Effector CD4-positive, alpha-beta T cell (primary cell): ENCODE measurements around the gene FAXC.
"Not testable (repeated sequence)": the region's sequence is repeated elsewhere in the genome, so short reads cannot be mapped to it uniquely, and the experiment has no call there.

Experiments
- DNase-seq: peaks from one replicate; pipeline ENCODE4 v3.0.0-alpha.2; 2020

Gene FAXC

DNA sequence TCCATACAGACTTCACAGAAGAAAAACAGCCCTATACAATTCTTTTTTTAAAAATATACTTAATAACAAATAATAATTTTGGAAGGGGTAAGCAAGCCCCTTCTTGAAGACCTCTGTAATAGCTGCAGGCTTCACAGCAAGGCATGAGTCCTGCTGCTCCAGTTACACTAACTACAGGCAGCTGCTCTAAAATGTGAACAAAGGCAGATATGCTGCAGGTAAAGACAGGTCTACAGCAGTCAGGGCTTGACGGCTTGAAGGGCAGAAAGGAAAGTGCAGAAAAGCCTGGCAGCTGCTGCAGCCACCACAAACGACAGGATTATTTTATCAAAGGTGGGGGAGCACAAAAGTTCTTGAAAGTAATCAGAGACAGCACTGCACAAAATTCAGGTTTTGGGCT is 11.3 kb downstream of the FAXC start:
- DNase-seq: no peak

DNA sequence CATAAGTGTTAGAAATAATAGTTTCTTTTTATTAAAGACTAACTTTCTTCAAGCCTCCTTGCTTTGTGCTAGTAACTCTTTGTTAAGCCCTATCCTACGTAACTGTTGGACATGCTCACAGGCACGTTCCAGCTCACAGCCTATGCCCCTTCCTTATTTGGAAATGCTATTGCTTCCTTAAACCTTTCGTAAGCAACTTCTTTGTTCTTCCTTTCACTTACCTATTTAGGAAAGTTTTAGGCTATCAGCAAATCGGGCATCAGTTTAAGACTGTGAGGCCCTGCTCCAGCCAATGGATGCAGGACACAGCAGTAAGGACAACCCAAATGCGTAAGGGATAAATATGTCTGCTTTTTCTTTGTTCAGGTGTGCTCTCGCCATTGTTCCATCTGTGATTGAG is 14.2 kb downstream of the FAXC start:
- not testable (repeated sequence) for DNase-seq

DNA sequence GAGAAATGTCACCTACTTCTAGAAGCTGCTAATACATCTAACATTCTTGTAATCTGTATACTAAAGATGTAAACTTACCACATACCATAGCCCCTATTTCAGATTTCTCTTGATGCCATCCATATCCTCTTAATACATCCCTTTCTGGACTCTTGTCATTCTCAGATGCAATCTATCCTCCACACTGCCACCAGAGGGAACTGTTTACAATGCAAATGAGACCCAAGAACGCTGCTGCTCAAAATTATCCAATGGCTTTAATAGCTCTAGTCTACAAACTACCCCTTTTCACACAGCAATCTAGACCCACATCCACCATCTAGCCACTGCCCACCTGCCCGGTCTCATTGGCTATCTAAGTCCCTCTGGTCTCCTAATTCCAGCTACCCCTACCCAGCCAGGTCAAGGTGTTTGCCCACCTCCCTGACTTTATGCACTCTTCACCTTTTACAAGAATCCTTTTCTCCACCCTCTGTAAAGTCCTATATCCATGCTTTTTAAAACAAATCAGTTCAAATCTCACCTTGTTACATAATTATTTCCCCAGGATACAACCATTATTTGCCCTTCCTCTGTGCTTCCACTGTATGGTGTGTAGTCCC is 14.8 kb downstream of the FAXC start:
- DNase-seq: no peak

DNA sequence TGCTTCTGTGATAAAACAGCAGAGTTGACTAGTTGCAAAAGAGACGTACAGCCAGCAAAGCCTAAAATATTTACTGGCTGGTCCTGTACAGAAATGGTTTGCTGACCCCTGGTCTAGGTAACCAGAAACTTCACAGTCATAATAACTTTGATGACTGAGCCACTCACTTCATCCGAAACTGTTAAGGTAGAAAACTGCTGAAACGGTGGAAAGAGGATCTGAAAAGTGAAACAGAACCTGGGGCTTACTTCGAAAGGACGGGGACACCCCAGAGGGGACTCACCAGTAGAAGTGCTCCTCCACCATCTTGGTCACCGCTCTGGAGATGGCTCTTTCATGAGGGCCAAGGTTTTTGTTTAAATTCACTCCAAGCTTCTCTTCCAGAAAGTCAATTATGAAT is 16.4 kb downstream of the FAXC start:
- DNase-seq: no peak

DNA sequence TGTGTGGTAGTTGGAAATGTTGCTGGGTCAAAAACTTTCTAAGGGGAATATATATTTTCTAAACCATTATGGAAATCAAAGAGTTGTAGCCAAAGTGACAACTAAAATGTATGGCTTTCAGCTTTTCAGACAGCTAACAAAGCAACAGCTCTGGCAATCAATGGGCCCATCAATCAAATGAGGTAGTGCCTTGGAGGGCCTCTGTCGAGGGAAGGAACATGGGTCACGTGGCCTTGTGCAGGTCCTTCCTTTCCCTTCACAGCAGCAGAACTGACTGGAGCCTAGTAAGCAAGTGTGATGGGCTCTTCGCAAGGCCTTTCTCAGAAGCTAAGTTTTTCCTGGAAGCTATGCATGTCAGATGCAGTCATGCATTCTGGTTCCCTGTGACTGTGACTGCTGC is 17.9 kb downstream of the FAXC start:
- no peak for DNase-seq

- DNase-seq: peak; percentile 24
Observed at GRCh38 chr6:99330159-99330558, 19.3 kb downstream of the FAXC start.

DNA sequence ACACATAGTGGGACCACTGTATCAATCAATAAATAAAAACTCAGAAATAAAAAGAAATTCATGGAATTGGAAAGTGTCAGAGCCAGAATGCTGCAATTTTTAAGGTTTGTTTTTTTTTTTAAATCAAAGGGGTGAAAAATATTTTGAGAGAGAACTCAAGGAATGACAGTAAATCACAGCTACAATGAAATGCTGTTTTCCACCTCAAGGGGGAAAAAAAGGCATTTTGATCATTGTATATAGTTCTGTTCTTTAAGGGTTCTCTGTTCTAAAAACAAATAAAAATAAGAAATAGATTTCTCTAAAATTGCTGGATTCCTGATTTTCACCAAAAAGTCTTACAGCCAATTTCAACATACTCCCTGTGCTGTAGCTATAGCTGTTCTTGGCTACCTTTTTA is 24.5 kb downstream of the FAXC start:
- DNase-seq: no peak

- DNase-seq: no peak
Observed at GRCh38 chr6:99318566-99318965, 30.9 kb downstream of the FAXC start.

GRCh38 chr6:99312354-99312753 is 37.1 kb downstream of the FAXC start:
- no peak for DNase-seq

DNA sequence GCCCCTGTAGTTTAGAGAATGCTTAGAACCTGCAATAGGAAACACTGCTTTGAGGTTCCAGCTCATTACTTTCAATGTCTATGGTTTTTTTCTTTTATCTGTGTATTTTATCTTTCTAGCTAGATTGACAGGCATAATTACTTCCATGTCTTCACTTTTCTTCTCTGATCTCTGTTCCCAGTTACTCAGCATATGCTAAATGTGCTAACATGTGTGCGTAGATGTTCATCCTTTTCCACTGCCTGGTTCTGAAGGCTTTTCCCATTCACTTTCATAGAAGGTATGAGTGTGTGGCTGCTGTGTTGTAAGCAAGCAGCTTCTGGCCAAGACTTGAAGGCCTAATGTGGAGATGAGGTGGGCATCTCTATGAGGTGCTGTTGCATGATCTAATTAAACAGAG is 38.9 kb downstream of the FAXC start:
- no peak for DNase-seq

DNA sequence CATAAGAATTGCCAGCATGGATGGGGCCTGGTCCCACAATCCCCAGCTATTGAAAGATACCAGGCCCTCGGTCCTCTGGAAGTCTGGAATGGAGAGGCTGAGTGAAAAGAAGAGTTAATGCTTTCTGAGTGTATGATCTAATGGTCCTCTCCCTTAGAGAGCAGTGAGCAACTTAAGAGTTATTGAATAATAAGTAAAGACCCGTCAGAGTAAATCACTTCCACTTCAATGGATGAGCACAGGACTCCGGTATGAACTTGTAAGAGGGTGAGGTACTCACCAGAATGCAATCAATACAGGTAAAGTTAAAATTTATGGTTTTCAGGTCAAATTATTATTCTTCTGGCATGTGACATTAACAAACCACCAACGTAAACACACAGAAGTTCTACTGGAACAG is 39.9 kb downstream of the FAXC start:
- no peak for DNase-seq

- no peak for DNase-seq
Observed at GRCh38 chr6:99308788-99309187, 40.7 kb downstream of the FAXC start.

DNA sequence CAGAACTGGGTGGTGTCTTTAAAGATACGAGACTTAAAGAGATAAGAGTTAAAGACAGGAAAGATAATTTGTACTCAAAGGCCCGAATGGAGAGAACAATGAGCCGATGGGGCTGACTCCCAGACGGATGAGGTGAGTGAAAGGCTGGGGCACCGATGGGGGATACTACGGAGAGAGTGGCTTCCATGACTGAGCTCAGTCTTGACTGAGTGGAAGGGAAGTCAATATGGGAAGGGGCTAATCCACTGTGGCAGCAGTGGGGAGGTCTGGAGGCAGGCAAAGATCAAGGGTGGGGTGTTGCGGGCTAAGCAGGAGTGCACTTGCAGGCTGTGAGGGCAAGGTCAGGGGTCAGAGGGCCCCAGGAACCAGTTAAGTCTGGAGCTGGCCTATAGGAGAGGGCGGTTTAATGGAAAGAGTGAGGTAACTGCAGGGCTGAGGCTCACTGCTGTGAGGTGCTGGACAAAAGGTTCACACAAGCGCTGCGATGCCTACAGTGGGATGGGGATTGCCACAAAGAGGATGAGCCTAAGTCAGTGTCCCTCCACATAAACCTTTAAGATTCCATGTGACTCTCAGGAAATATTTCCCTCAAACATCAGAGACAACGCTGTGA is 42.1 kb downstream of the FAXC start:
- no peak for DNase-seq

- DNase-seq: no peak
Observed at GRCh38 chr6:99306341-99306740, 43.1 kb downstream of the FAXC start.

- no peak for DNase-seq
Observed at GRCh38 chr6:99305021-99305554, 44.4 kb downstream of the FAXC start.

- no peak for DNase-seq
Observed at GRCh38 chr6:99297415-99297814, 52.1 kb downstream of the FAXC start.

- DNase-seq: no peak
Observed at GRCh38 chr6:99297006-99297405, 52.5 kb downstream of the FAXC start.

- DNase-seq: no peak
Observed at GRCh38 chr6:99296261-99296660, 53.2 kb downstream of the FAXC start.

DNA sequence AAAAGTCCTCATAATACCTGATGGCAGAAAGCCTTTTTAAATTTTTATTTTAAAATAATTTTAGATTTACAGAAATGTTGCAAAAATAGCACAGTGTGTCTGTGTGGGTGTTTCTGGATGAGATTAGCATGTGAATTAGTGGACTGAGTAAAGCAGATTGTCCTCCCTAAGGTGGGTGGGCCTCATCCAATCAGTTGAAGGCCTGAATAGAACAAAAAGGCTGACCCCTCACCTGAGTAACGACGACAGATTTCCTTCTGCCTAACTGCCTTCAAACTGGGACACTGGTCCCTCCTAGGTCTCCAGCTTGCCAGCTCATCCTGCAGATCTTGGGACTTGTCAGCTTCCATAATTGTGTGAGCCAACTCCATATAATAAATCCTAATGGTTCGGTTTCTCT is 54.2 kb downstream of the FAXC start:
- no peak for DNase-seq

- no peak for DNase-seq
Observed at GRCh38 chr6:99294786-99295185, 54.7 kb downstream of the FAXC start.

DNA sequence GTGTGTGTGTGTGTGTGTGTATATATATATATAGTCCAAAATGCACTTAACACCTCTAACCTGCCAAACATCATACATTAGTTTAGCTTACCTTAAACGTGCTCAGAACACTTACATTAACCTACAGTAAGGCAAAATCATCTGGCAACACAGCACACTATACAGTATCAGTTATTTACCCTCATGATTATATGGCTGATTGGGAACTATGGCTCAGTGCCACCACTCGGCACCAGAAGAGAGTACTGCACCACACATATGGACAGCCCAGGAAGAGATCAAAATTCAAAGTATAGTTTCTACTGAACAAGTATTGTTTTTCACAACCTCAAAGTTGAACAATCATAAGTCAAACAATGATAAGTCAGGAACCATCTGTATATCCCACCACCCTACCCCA is 59.8 kb downstream of the FAXC start:
- no peak for DNase-seq

GRCh38 chr6:99288668-99289067 is 60.8 kb downstream of the FAXC start:
- no peak for DNase-seq

DNA sequence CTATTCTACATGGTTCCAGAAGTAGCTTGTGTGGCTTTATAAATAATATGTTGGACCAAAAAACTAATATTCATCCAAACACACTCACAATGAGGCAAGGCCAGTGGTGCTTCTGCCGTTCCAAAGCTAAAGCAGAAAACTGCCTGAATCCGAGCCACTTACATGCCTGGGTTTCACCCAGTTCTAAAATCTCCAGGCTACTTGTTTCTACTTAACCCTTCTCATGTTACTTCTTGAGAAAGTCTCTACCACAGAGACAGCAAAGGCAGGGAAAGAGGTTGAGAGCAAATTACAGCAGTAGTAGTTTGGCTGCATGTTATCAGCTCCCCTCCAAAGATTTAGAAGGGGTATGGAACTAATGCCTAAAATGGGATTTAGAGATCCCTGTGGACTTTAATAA is 62.0 kb downstream of the FAXC start:
- DNase-seq: no peak

- DNase-seq: no peak
Observed at GRCh38 chr6:99285881-99286280, 63.6 kb downstream of the FAXC start.

DNA sequence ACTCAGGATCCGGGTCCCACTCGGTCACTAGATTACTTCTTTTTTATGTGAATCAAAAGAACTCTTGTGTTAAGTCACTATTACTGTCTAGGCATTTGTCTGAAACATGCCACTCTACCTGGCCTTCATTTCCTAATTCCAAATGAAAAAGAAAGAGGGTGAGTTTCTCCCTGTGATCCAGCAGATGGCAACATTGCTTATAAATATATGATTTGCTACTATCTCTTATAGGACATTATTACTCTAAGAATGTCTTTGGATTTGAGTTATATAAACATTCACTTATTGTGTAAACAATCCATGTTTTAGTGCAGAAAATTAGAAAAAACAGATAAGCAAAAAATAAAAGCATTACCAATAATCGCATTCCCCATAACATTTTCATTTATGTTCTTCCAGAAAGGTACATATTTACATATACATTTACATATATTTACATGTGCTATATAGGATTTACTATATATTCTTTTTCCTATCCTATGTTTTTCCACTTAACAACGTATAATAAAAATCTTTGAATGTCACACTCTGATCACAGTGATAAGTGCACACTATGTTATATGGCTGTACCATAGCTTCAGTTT is 66.9 kb downstream of the FAXC start:
- no peak for DNase-seq
